Stimulated activated CD8-positive, alpha-beta memory T cell treated with anti-CD3 and anti-CD28 coated beads, Interleukin-2, amount 100 ng/mL, for 48 hours (primary cell): ENCODE results near the gene ABL1.

Experiments
- DNase-seq, 2 donors: peaks; one replicate each; pipeline ENCODE4 v3.0.0-alpha.2; 2020; ENCODE audit warnings: low read depth in 2 of 2

Gene ABL1

GRCh38 chr9:130931508-130932254 is 96.6 kb downstream of the ABL1 start:
- no peak for DNase-seq

- no peak for DNase-seq
Measured at GRCh38 chr9:130932255-130933079, 97.4 kb downstream of the ABL1 start.

GRCh38 chr9:130933114-130934046 is 98.3 kb downstream of the ABL1 start:
- no peak for DNase-seq

GRCh38 chr9:130934246-130934645 is 99.2 kb downstream of the ABL1 start:
- no peak for DNase-seq

GRCh38 chr9:130934702-130935647 is 99.9 kb downstream of the ABL1 start:
- no peak for DNase-seq

- no peak for DNase-seq
Measured at GRCh38 chr9:130935648-130936271, 100.7 kb downstream of the ABL1 start.

GRCh38 chr9:130936285-130937117 is 101.4 kb downstream of the ABL1 start:
- no peak for DNase-seq
